K562 (cell line): ENCODE data around the gene CFAP206. TPM values are rescaled to one million over a fixed set of nuclear protein-coding genes. Genes with fewer than 3 reads are reported as not detected.

Source experiments
- ATAC-seq: fragments of 200-7000 bp; cut with Tn5 transposase; 3 replicates; pipeline ENCODE4 v1.9.1; 2020; ENCODE audit warnings: moderate library complexity
- BruUV-seq: library from RNA; stranded (reverse); fragments of 400-500 nt; replicated peaks from 2 replicates; lab custom pipeline; 2021; lab: Mats Ljungman, UMichigan
- CTCF ChIA-PET: fragments of 300-600 bp; formaldehyde crosslinking; extraction: SDS; loops from one replicate; lab custom pipeline; 2021; ENCODE audit warnings: low intra/inter-chr PET ratio; lab: Yijun Ruan, JAX
- POLR2A ChIA-PET: fragments of 300-600, 350-650 bp; sonication (Branson Sonifier 250); formaldehyde crosslinking; extraction: SDS; loops from one replicate; lab custom pipeline; 2021; ENCODE audit warnings: antibody characterized with exemption, inconsistent platforms; lab: Yijun Ruan, JAX
- DNase-seq, 4 experiments: peaks; one replicate each; pipeline versions ENCODE4 v3.0.0 to v3.0.0-alpha.2; 2011 to 2018; ENCODE audit warnings: low spot score in 3 of 4, mixed read lengths in 3 of 4; ENCODE audit errors: extremely low read depth in 1 of 4
- FAIRE-seq: peaks from 2 replicates; lab custom pipeline; 2011; peaks lifted over from hg19 to GRCh38; lab: Jason Lieb, UNC
- H2AFZ ChIP-seq: 2 replicates; pipeline ENCODE4 v1.6.0; 2011; ENCODE audit warnings: low read depth, low read length, control low read depth, inconsistent platforms
- H3K27ac ChIP-seq: fragments of 200-600 bp; 3 replicates; pipeline ENCODE4 v1.8.0; 2011; ENCODE audit warnings: low read depth, mild to moderate bottlenecking, control low read depth, inconsistent platforms, low read length, moderate library complexity, mixed read lengths; ENCODE audit errors: extremely low read depth
- H3K27me3 ChIP-seq, 2 experiments: fragments of 300-600 bp in 1 of 2; 2 replicates in 1 of 2; 3 replicates in 1 of 2; pipeline versions ENCODE4 v1.6.0 to v1.8.0; 2011; ENCODE audit warnings: inconsistent platforms in 2 of 2, low read length in 2 of 2, mild to moderate bottlenecking in 1 of 2, mixed read lengths in 1 of 2, moderate library complexity in 1 of 2; ENCODE audit not compliant: control insufficient read depth in 2 of 2, insufficient read depth in 2 of 2
- H3K36me3 ChIP-seq: fragments of 300-600 bp; 3 replicates; pipeline ENCODE4 v1.8.0; 2011; ENCODE audit warnings: mild to moderate bottlenecking, low read length, inconsistent platforms; ENCODE audit not compliant: control insufficient read depth, insufficient read depth
- H3K4me1 ChIP-seq, 2 experiments: fragments of 200-600 bp in 1 of 2; replicated peaks in 1 of 2; 2 replicates in 1 of 2; 3 replicates in 1 of 2; pipeline versions ENCODE4 v1.5.1 to v1.8.0; 2011; ENCODE audit warnings: inconsistent platforms in 2 of 2, low read length in 2 of 2, mild to moderate bottlenecking in 1 of 2, mixed read lengths in 1 of 2, moderate library complexity in 1 of 2; ENCODE audit not compliant: control insufficient read depth in 2 of 2, insufficient read depth in 2 of 2
- H3K4me2 ChIP-seq: 2 replicates; pipeline ENCODE4 v1.6.1; 2011; ENCODE audit warnings: low read length, control low read depth, inconsistent platforms, mixed read lengths; ENCODE audit not compliant: insufficient read depth
- H3K4me3 ChIP-seq: fragments of 200-600 bp; sonication (generic), shearing (Covaris generic); 2 replicates; pipeline ENCODE4 v1.5.1; 2016; ENCODE audit warnings: control low read depth, inconsistent platforms
- H3K79me2 ChIP-seq: fragments of 200-600 bp; 3 replicates; pipeline ENCODE4 v1.8.0; 2011; ENCODE audit warnings: low read length, inconsistent platforms; ENCODE audit not compliant: control insufficient read depth, insufficient read depth
- H3K9ac ChIP-seq, 2 experiments: 2 replicates each; pipeline versions ENCODE4 v1.6.0 to v1.6.1; 2011; ENCODE audit warnings: low read depth in 2 of 2, low read length in 2 of 2, control low read depth in 1 of 2, inconsistent platforms in 1 of 2, mild to moderate bottlenecking in 1 of 2, mixed read lengths in 1 of 2; ENCODE audit not compliant: insufficient read depth in 1 of 2
- H3K9me1 ChIP-seq: one replicate; pipeline ENCODE4 v1.6.0; 2011; ENCODE audit warnings: inconsistent platforms, mild to moderate bottlenecking, low read length, moderate library complexity; ENCODE audit not compliant: control insufficient read depth, insufficient read depth
- H3K9me3 ChIP-seq: replicated peaks from 2 replicates; pipeline ENCODE4 v1.5.1; 2011; ENCODE audit warnings: low read depth, low read length, inconsistent platforms; ENCODE audit not compliant: control insufficient read depth, insufficient read depth
- H4K20me1 ChIP-seq: replicated peaks from 2 replicates; pipeline ENCODE4 v1.6.1; 2011; ENCODE audit warnings: low read length, inconsistent platforms, mixed read lengths; ENCODE audit not compliant: control insufficient read depth, insufficient read depth
- PHTF2 ChIP-seq: fragments of 250-450 bp; sonication (Bioruptor Pico); IDR thresholded peaks from 2 replicates; pipeline ENCODE4 v1.5.0; 2021; ENCODE audit warnings: mild to moderate bottlenecking
- PTRF ChIP-seq: fragments of 450-650 bp; IDR thresholded peaks from 2 replicates; pipeline ENCODE4 v1.6.1; 2016; ENCODE audit warnings: mild to moderate bottlenecking, missing genetic modification characterization, missing compliant biosample characterization
- PYGO2 ChIP-seq: fragments of 450-650 bp; IDR thresholded peaks from 2 replicates; pipeline ENCODE4 v1.6.1; 2016; ENCODE audit warnings: mild to moderate bottlenecking, missing genetic modification characterization, moderate library complexity, missing compliant biosample characterization
- STAT5A ChIP-seq: IDR thresholded peaks from 2 replicates; pipeline ENCODE4 v1.6.1; 2012; ENCODE audit warnings: low read length, inconsistent platforms, borderline replicate concordance
- STAT5B ChIP-seq: fragments of 250-450 bp; sonication (Bioruptor Pico); IDR thresholded peaks from 2 replicates; pipeline ENCODE4 v1.8.0; 2021; ENCODE audit warnings: mild to moderate bottlenecking, inconsistent platforms
- ZNF146 ChIP-seq: IDR thresholded peaks from one replicate; pipeline ENCODE4 v1.6.1; 2018; ENCODE audit warnings: missing compliant biosample characterization; ENCODE audit not compliant: unreplicated experiment
- ZNF507 ChIP-seq: conservative IDR thresholded peaks from 2 replicates; pipeline ENCODE4 v1.6.1; 2017; ENCODE audit warnings: missing genetic modification characterization, missing compliant biosample characterization
- ZNF79 ChIP-seq: fragments of 250-450 bp; sonication (Bioruptor Pico); IDR thresholded peaks from 2 replicates; pipeline ENCODE4 v1.4.0; 2020; ENCODE audit warnings: low read depth, mild to moderate bottlenecking, moderate library complexity
- WGBS: fragments of 100-300 bp; shearing (Covaris generic); methylation state at CpG from one replicate; pipeline ENCODE4 v1.1.6; 2016; ENCODE audit warnings: low coverage, mixed read lengths; ENCODE audit not compliant: insufficient coverage; ENCODE audit errors: missing lambda C conversion rate; 5-methylcytosine and 5-hydroxymethylcytosine counted together
- in situ Hi-C: fragments of 300-500 bp; cut with MboI; formaldehyde crosslinking; loops from 4 replicates; pipeline ENCODE4 v1.15.0; 2018; ENCODE audit warnings: inconsistent platforms, mixed read lengths
- intact Hi-C: fragments of 100-400 bp; cut with micrococcal nuclease; formaldehyde crosslinking; loops from 2 replicates; pipeline ENCODE4 v1.14.2; 2022
- polyA plus RNA-seq, 8 experiments: library from polyadenylated mRNA; depleted of rRNA in 4 of 8; stranded (reverse) in 5 of 8; unstranded in 3 of 8; fragments of >200 nt; fragmentation: Nextera tagmentation in 2 of 8; fragmentation: Illumina TruSeq in 1 of 8; extraction: Ambion mirVana in 2 of 8; extraction: Trizol in 1 of 8; gene quantifications; 2 replicates each; pipeline versions ENCODE4 v1.2.1 to v1.2.3, GENCODE V29; 2011 to 2014; ENCODE audit warnings: inconsistent platforms in 1 of 8, missing spikeins in 1 of 8
- total RNA-seq, 7 experiments: library from RNA; depleted of rRNA in 6 of 7; stranded (reverse); fragments of >200 nt in 6 of 7; fragmentation: Illumina TruSeq in 2 of 7; extraction: Trizol in 2 of 7; gene quantifications; 2 replicates each; pipeline versions ENCODE4 v1.2.1 to v1.2.3, GENCODE V29; 2011 to 2021; ENCODE audit warnings: low replicate concordance in 1 of 7
- TF ChIP-seq, protein P1 (sequence below): fragments of 450-650 bp; formaldehyde crosslinking; IDR thresholded peaks from 2 replicates; pipeline ENCODE4 v1.4.0; 2020; ENCODE audit warnings: mild to moderate bottlenecking, moderate library complexity
- TF ChIP-seq, protein P2 (sequence below): fragments of 450-650 bp; conservative IDR thresholded peaks from 2 replicates; pipeline ENCODE4 v1.6.1; 2016; ENCODE audit warnings: missing genetic modification characterization, low read depth, mild to moderate bottlenecking, missing compliant biosample characterization, moderate library complexity
- TF ChIP-seq, protein P3 (sequence below): fragments of 250-450 bp; sonication (Bioruptor Pico); IDR thresholded peaks from 2 replicates; pipeline ENCODE4 v1.8.0; 2022; ENCODE audit warnings: moderate library complexity, mild to moderate bottlenecking, inconsistent platforms
- TF ChIP-seq, protein P4 (sequence below): sonication (generic); formaldehyde crosslinking; IDR thresholded peaks from 2 replicates; pipeline ENCODE4 v1.9.0; 2022; ENCODE audit warnings: mild to moderate bottlenecking, missing genetic modification reagents

CFAP206 gene
- total and polyA plus RNA-seq, 9 of the 15 experiments (the other 6 are each of a cell fraction or from before 2014, with no cell fraction given): 0.06 to 0.33 (median 0.18) TPM; not detected in 2

- Histone ChIP-seq H4K20me1 (no peaks in the 10 kb centered on the region; the same call in 1 of the 2 replicates), H3K9ac (no peak overlapping the region), H3K36me3 (no peaks in the 10 kb centered on the region), H3K9me1 (no peaks in the 10 kb centered on the region), H3K4me2 (no peak overlapping the region), H3K9me3 (no peaks in the 10 kb centered on the region), H3K27ac (no peak overlapping the region), H2AFZ (no peak overlapping the region), H3K79me2 (no peaks in the 10 kb centered on the region), H3K4me1 (no peaks in the 10 kb centered on the region), H3K4me3 (no peak overlapping the region), H3K27me3 (no peaks in the 10 kb centered on the region)
- intact Hi-C loops: loop anchor here (10.0 kb wide), 1 partner anchor 297 kb away; no protein-coding TSS in a partner anchor
- POLR2A ChIA-PET: no interaction called here
- 17% methylated on average over 1 of the region's 1 CpG for WGBS
- ATAC-seq (no peak; the same call in 2 of the 3 replicates), FAIRE-seq (no peak), DNase-seq (no peak)
- CTCF ChIA-PET: no interaction called here
- in situ Hi-C loops: loop anchor here (10.0 kb wide), 1 partner anchor 333 kb away; no protein-coding TSS in a partner anchor
- no TSS peak for BruUV-seq
- TF ChIP-seq STAT5B (CRISPR knock-in tag) (no peak), ZNF79 (no peak), PYGO2 (tag) (no peak), STAT5A (no peak), ZNF507 (tag) (no peak), PHTF2 (no peak), PTRF (tag) (no peak), ZNF146 (CRISPR knock-in tag) (no peak)
- TF ChIP-seq, protein P1, sequence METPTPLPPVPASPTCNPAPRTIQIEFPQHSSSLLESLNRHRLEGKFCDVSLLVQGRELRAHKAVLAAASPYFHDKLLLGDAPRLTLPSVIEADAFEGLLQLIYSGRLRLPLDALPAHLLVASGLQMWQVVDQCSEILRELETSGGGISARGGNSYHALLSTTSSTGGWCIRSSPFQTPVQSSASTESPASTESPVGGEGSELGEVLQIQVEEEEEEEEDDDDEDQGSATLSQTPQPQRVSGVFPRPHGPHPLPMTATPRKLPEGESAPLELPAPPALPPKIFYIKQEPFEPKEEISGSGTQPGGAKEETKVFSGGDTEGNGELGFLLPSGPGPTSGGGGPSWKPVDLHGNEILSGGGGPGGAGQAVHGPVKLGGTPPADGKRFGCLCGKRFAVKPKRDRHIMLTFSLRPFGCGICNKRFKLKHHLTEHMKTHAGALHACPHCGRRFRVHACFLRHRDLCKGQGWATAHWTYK: no peak
- TF ChIP-seq, protein P2, sequence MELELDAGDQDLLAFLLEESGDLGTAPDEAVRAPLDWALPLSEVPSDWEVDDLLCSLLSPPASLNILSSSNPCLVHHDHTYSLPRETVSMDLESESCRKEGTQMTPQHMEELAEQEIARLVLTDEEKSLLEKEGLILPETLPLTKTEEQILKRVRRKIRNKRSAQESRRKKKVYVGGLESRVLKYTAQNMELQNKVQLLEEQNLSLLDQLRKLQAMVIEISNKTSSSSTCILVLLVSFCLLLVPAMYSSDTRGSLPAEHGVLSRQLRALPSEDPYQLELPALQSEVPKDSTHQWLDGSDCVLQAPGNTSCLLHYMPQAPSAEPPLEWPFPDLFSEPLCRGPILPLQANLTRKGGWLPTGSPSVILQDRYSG: no peak
- TF ChIP-seq, protein P3, sequence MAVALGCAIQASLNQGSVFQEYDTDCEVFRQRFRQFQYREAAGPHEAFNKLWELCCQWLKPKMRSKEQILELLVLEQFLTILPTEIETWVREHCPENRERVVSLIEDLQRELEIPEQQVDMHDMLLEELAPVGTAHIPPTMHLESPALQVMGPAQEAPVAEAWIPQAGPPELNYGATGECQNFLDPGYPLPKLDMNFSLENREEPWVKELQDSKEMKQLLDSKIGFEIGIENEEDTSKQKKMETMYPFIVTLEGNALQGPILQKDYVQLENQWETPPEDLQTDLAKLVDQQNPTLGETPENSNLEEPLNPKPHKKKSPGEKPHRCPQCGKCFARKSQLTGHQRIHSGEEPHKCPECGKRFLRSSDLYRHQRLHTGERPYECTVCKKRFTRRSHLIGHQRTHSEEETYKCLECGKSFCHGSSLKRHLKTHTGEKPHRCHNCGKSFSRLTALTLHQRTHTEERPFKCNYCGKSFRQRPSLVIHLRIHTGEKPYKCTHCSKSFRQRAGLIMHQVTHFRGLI (CRISPR knock-in tag): no peak
- TF ChIP-seq, protein P4, sequence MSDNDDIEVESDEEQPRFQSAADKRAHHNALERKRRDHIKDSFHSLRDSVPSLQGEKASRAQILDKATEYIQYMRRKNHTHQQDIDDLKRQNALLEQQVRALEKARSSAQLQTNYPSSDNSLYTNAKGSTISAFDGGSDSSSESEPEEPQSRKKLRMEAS (CRISPR knock-in tag): no peak
These were observed 10.1 kb upstream of the CFAP206 start for GRCh38 chr6:87397656-87398055.
